CD8-positive, alpha-beta memory T cell (primary cell): ENCODE results near the gene PGM3. TPM values are rescaled to one million over a fixed set of nuclear protein-coding genes. Genes with fewer than 3 reads are reported as not detected.

Experiments used
- polyA plus RNA-seq: library from polyadenylated mRNA; unstranded; fragments of 300-500 nt; fragmentation: Illumina TruSeq; gene quantifications from one replicate; pipeline ENCODE4 v1.2.3, GENCODE V29; 2021
- total RNA-seq, 2 experiments: library from RNA; stranded (reverse); gene quantifications; one replicate each; pipeline ENCODE4 v1.2.3, GENCODE V29; 2021

The PGM3 gene
- total and polyA plus RNA-seq, 3 experiments from 2014 or later, result 10.8 to 19.8 (median 18.7) TPM

Other genes starting within 250 kb of the PGM3 start
- 1 to 10 TPM; 6.3 to 8.1 TPM for gene UBE3D, start 127.4 kb downstream of the PGM3 start, total RNA-seq
- gene UBE3D, start 127.4 kb downstream of the PGM3 start, polyA plus RNA-seq, result 3.9 TPM
- gene DOP1A, start 125.6 kb downstream of the PGM3 start, total RNA-seq, result 1 to 10 TPM; 8.5 to 9.7 TPM
- gene DOP1A, start 125.6 kb downstream of the PGM3 start, polyA plus RNA-seq, result 4.7 TPM
- gene RWDD2A, start 92 bp upstream of the PGM3 start, total RNA-seq, result 1 to 10 TPM; 1.3 TPM
- 2.3 TPM for gene RWDD2A, start 92 bp upstream of the PGM3 start, polyA plus RNA-seq
- under 1 TPM; 0.42 to 0.50 TPM for gene ME1, start 237.8 kb upstream of the PGM3 start, total RNA-seq
- 4.9 TPM for gene ME1, start 237.8 kb upstream of the PGM3 start, polyA plus RNA-seq